Brain microvascular endothelial cell (primary cell): ENCODE measurements around the gene CDC42EP2.

Experiments
- DNase-seq: peaks from one replicate; pipeline ENCODE4 v3.0.0-alpha.2; 2020
- H3K27ac ChIP-seq: fragments of 250-450 bp; sonication (Bioruptor Pico); 2 replicates; pipeline ENCODE4 v1.5.1; 2020; ENCODE audit warnings: mild to moderate bottlenecking, moderate library complexity
- H3K27me3 ChIP-seq: fragments of 250-450 bp; sonication (Bioruptor Pico); replicated peaks from 2 replicates; pipeline ENCODE4 v1.5.1; 2020; ENCODE audit warnings: mild to moderate bottlenecking
- H3K36me3 ChIP-seq: fragments of 250-450 bp; sonication (Bioruptor Pico); replicated peaks from 2 replicates; pipeline ENCODE4 v1.5.1; 2020; ENCODE audit warnings: mild to moderate bottlenecking
- H3K4me3 ChIP-seq: 2 replicates; pipeline ENCODE4 v1.5.1; 2011; ENCODE audit warnings: low read depth, mild to moderate bottlenecking, control low read depth, low read length, moderate library complexity
- in situ Hi-C: cut with HindIII; loops from 2 replicates; pipeline ENCODE4 v1.10.0; 2017; ENCODE audit warnings: low sequenced_read_pairs, low pct_ligation_motif_present
- TF ChIP-seq, protein P1 (sequence below): IDR thresholded peaks from 2 replicates; pipeline ENCODE4 v1.5.1; 2011; ENCODE audit warnings: low read depth, mild to moderate bottlenecking, moderate library complexity, low read length, control low read depth, inconsistent platforms; ENCODE audit errors: missing control alignments

The CDC42EP2 gene

DNA sequence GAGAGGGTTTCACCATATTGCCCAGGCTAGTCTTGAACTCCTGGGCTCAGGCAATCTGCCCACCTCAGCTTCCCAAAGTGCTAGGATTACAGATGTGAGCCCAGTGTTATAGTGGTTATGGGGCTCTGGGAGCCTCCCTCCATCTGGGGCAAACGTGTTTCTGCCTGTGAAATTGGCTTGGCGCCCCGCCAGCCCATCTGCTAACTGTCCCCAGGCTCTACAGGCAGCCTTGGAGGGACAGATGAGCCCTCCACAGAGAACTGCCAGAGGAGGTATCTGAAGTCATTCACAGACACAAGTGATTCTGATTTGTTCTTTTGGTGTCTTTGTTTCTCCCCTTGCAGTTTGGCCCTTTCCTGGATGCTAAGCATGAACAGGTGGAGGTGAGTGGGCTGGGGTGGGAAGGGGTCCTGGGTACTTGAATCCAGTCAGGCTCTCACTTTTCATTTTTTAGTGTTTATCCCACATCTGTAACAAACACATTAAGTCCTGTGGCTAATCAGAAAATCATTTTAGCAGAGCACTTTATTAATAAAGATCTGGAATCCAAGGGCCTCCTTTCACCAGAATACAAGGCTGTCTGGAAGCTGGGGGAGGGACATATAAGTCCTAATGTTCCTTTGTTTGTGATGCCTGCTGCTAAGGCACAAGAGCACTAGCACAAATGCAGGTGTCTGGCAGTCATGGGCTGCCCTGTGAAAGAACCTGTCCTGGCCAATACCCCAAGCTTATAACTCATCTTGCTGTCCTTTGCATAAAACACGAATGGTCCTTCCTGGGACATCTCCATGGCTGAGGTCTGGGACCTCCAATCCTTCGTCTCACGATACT is 25.7 kb upstream of the CDC42EP2 start:
- Histone ChIP-seq H3K27me3 (no peaks in the 10 kb centered on the region), H3K27ac (no peak overlapping the region), H3K36me3 (peaks cover 4% of the 10 kb centered on the region), H3K4me3 (no peak overlapping the region)
- no peak for DNase-seq
- TF ChIP-seq, protein P1, sequence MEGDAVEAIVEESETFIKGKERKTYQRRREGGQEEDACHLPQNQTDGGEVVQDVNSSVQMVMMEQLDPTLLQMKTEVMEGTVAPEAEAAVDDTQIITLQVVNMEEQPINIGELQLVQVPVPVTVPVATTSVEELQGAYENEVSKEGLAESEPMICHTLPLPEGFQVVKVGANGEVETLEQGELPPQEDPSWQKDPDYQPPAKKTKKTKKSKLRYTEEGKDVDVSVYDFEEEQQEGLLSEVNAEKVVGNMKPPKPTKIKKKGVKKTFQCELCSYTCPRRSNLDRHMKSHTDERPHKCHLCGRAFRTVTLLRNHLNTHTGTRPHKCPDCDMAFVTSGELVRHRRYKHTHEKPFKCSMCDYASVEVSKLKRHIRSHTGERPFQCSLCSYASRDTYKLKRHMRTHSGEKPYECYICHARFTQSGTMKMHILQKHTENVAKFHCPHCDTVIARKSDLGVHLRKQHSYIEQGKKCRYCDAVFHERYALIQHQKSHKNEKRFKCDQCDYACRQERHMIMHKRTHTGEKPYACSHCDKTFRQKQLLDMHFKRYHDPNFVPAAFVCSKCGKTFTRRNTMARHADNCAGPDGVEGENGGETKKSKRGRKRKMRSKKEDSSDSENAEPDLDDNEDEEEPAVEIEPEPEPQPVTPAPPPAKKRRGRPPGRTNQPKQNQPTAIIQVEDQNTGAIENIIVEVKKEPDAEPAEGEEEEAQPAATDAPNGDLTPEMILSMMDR, result no peak
- in situ Hi-C loops, result no loop called here

DNA sequence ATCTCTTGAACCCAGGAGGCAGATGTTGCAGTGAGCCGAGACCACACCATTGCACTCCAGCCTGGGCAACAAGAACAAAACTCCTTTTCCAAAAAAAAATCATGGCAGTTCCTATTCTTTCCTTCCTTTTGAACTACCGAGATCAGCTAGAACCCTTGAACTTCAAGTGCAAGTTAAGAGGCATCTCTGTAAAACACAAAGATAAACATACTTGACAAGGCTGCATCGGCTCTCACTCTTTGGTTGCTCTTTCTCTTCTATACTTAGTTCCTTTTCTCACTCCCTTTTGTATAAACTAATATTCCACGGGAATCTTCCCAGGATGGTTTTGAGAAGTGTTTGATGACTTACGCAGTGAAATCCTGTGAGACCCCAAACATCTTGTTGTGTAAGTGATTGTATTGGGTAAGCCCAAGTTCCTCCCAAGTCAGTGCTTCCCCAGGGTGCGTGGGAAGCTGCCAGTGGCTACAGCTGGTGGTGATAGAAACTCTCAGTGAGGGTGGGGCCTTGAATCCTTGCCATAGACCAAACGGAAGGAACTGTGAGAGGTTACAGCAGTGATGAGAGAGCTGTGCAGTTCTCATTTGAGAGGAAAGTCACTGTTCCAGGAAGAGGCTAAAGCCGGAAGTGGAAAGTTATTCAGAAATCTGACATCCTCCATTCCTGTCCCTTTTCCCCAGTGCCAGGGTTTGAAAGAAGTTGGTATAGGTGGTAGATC is 24.1 kb upstream of the CDC42EP2 start:
- in situ Hi-C loops, result no loop called here
- Histone ChIP-seq H3K27me3 (no peaks in the 10 kb centered on the region), H3K27ac (peak overlapping the region; percentile 100), H3K36me3 (peaks cover 4% of the 10 kb centered on the region), H3K4me3 (no peak overlapping the region)
- TF ChIP-seq, protein P1, result no peak
- DNase-seq, result peak; percentile 98

DNA sequence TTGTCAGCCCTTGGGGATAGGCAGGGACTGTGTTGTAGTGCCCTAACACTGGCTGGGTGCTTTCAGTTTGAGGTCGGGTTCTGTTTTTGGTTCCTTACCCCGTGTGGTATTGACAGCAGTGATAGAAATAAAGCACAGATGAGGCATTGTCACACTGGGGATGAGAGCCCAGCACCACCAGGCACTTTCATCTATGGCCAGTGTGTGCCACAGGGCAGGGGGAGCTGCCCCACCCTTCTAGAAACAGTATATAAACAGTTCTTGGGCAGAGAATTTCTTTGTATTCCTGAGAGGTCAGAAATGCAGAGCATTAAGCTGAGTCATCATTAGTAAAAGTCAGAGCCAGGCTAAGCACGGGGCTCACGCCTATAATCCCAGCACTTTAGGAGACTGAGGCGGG is 23.1 kb upstream of the CDC42EP2 start:
- Histone ChIP-seq H3K27ac (peak overlapping the region; percentile 100), H3K4me3 (no peak overlapping the region), H3K36me3 (peaks cover 6% of the 10 kb centered on the region), H3K27me3 (no peaks in the 10 kb centered on the region)
- TF ChIP-seq, protein P1, result no peak
- DNase-seq, result peak; percentile 51
- in situ Hi-C loops, result no loop called here

GRCh38 chr11:65292890-65293289 is 21.8 kb upstream of the CDC42EP2 start:
- TF ChIP-seq, protein P1, result no peak
- no peak for DNase-seq
- no peak overlapping the region for H3K4me3 ChIP-seq
- H3K27ac ChIP-seq, result peak overlapping the region; percentile 100
- H3K27me3 ChIP-seq, result no peaks in the 10 kb centered on the region
- peaks cover 3% of the 10 kb centered on the region for H3K36me3 ChIP-seq
- in situ Hi-C loops, result no loop called here

DNA sequence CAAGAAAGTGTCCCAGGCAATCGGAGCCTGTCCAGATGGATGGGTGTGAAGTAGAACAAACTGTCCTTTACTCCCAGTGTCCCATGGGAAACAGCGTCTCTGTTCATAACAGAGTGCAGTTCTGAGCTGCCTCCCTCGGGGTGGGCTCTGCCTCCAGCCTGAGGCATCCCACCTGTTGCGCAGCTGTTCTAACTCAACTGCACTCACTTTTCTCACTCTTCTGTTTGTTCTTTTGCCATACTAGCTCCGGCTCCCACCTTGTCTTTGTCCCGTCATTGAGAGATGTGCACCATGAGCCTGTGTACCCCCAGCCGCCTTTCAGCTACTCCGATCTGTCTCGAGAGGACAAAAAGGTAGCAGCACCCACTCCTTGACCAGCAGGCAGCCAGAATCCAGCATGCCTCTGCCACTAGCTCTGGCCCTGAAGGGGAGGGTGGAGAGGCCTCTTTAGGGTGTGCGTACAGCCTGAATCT is 20.7 kb upstream of the CDC42EP2 start:
- H3K27me3 ChIP-seq, result no peaks in the 10 kb centered on the region
- TF ChIP-seq, protein P1, result no peak
- no peak overlapping the region for H3K4me3 ChIP-seq
- peaks cover 3% of the 10 kb centered on the region for H3K36me3 ChIP-seq
- in situ Hi-C loops, result no loop called here
- no peak for DNase-seq
- no peak overlapping the region for H3K27ac ChIP-seq
